Measurements from ENCODE around the gene MACC1. TPM values are rescaled to one million over a fixed set of nuclear protein-coding genes. Genes with fewer than 3 reads are reported as not detected.

MACC1 gene
- total and polyA plus RNA-seq, 2 donors (not counting 3 experiments of a cell fraction or from before 2014, with no cell fraction given): not detected

GRCh38 chr7:20172736-20173334, 44.3 kb downstream of the MACC1 start:
- Histone ChIP-seq H3K4me1 (ENCODE audit: control insufficient read depth, extremely low read depth, insufficient read depth, low read length) (no peaks in the 10 kb centered on the region), H3K9ac (replicated peaks; ENCODE audit: extremely low read depth, insufficient read depth, low read length) (no peak overlapping the region), H3K9me1 (replicated peaks; ENCODE audit: control insufficient read depth, extremely low read depth, insufficient read depth, low read length) (no peaks in the 10 kb centered on the region), H2AFZ (ENCODE audit: low read depth, low read length) (no peak overlapping the region), H3K27me3 (ENCODE audit: control insufficient read depth in 2 of 2, insufficient read depth in 2 of 2, low read length in 2 of 2) (no peaks in the 10 kb centered on the region), H3K4me3 (replicated peaks in 1 of 3; ENCODE audit: insufficient read depth in 1 of 3, low read depth in 1 of 3, low read length in 3 of 3) (no peak overlapping the region), H3K4me2 (ENCODE audit: insufficient read depth, low read length) (no peak overlapping the region), H3K79me2 (ENCODE audit: control insufficient read depth, insufficient read depth, low read length) (no peaks in the 10 kb centered on the region), H3K9me3 (replicated peaks; ENCODE audit: control insufficient read depth, insufficient read depth, low read length) (no peaks in the 10 kb centered on the region), H4K20me1 (replicated peaks; ENCODE audit: control insufficient read depth, extremely low read depth, insufficient read depth, low read length) (no peaks in the 10 kb centered on the region), H3K27ac (ENCODE audit: insufficient read depth, low read depth, low read length) (no peak overlapping the region), H3K36me3 (ENCODE audit: control insufficient read depth in 2 of 2, extremely low read depth in 1 of 2, insufficient read depth in 2 of 2, low read length in 2 of 2) (no peaks in the 10 kb centered on the region)
- POLR2A ChIA-PET: no interaction called here
- dilution Hi-C loops (cut with MboI; ENCODE audit: extremely low pct_ligation_motif_present, low sequenced_read_pairs): no loop called here
- DNase-seq (ENCODE audit: low read depth, low spot score) (peak; percentile 51), FAIRE-seq (peak; percentile 75)
- intact Hi-C loops (cut with micrococcal nuclease): loop anchor here (1.0 to 5.0 kb wide), 6 partner anchors 138 to 474 kb away; no protein-coding TSS in a partner anchor
- CTCF ChIA-PET: interaction anchor here (0.6 to 5.3 kb wide), 21 partner anchors 14 to 506 kb away, joined by 3 to 62 read pairs (median 3); partner anchors contain the start of genes ITGB8 and POLR1F
- TF ChIP-seq FOS (IDR thresholded peaks at IDR 0.05; ENCODE audit: borderline replicate concordance, insufficient read depth, low read length) (no peak), EZH2 (IDR thresholded peaks at IDR 0.05; ENCODE audit: borderline replicate concordance, low read depth, low read length, severe bottlenecking) (no peak), CTCF (IDR thresholded peaks at IDR 0.05; ENCODE audit: extremely low read depth in 1 of 2, insufficient read depth in 1 of 2, low read depth in 1 of 2, low read length in 2 of 2) (peak; percentile 55 to 66), GATA2 (IDR thresholded peaks at IDR 0.05; ENCODE audit: insufficient read depth, insufficient read length, low read depth, low read length) (no peak), POLR2AphosphoS5 (IDR thresholded peaks at IDR 0.05; ENCODE audit: insufficient read depth, low read depth, low read length) (no peak)
- BruUV-seq (replicated peaks): no TSS peak
